Activated naive CD4-positive, alpha-beta T cell treated with anti-CD3 and anti-CD28 coated beads, Interleukin-2, amount 10 ng/mL, durations not matched to agents 7 days and 5 days (primary cell): ENCODE results near the gene KLHL35.
A peak's percentile ranks its signal among the peaks of the same experiment; 100 is the strongest.
"Not testable (repeated sequence)": the region's sequence is repeated elsewhere in the genome, so short reads cannot be mapped to it uniquely, and the experiment has no call there.

ENCODE experiments used
- CTCF ChIA-PET: fragments of 350-600 bp; sonication (Branson Sonifier 250); formaldehyde crosslinking; loops from one replicate; lab custom pipeline; 2021; ENCODE audit warnings: antibody characterized with exemption; lab: Charles Lee
- DNase-seq: peaks from one replicate; pipeline ENCODE4 v3.0.0-alpha.2; 2020
- H3K27ac Mint-ChIP-seq: one replicate; pipeline ENCODE4 v1.8.0; 2021; ENCODE audit warnings: mild to moderate bottlenecking, moderate library complexity, mixed read lengths
- H3K27me3 Mint-ChIP-seq: one replicate; pipeline ENCODE4 v1.8.0; 2021; ENCODE audit warnings: mild to moderate bottlenecking, mixed read lengths
- H3K36me3 Mint-ChIP-seq: one replicate; pipeline ENCODE4 v1.8.0; 2021; ENCODE audit warnings: mixed read lengths
- H3K4me1 Mint-ChIP-seq: one replicate; pipeline ENCODE4 v1.8.0; 2021; ENCODE audit warnings: mixed read lengths
- H3K4me3 Mint-ChIP-seq: one replicate; pipeline ENCODE4 v1.8.0; 2021; ENCODE audit warnings: mild to moderate bottlenecking, moderate library complexity, mixed read lengths
- H3K9me3 Mint-ChIP-seq: one replicate; pipeline ENCODE4 v1.8.0; 2021; ENCODE audit warnings: mixed read lengths

Gene KLHL35

GRCh38 chr11:75394085-75394840, 38.7 kb downstream of the KLHL35 start:
- H3K4me3 Mint-ChIP-seq: no peak overlapping the region
- no peaks in the 10 kb centered on the region for H3K9me3 Mint-ChIP-seq
- peaks cover 42% of the 10 kb centered on the region for H3K27me3 Mint-ChIP-seq
- H3K36me3 Mint-ChIP-seq: no peaks in the 10 kb centered on the region
- CTCF ChIA-PET: interaction anchor here (1.5 kb wide), 1 partner anchor 137 kb away, joined by 3 read pairs; no protein-coding TSS in a partner anchor
- H3K4me1 Mint-ChIP-seq: peaks cover 10% of the 10 kb centered on the region
- DNase-seq: no peak
- H3K27ac Mint-ChIP-seq: no peak overlapping the region

GRCh38 chr11:75389925-75390324, 43.1 kb downstream of the KLHL35 start:
- Mint-ChIP-seq H3K27ac (no peak overlapping the region), H3K4me1 (no peaks in the 10 kb centered on the region), H3K27me3 (peaks cover 34% of the 10 kb centered on the region), H3K36me3 (no peaks in the 10 kb centered on the region), H3K9me3 (no peaks in the 10 kb centered on the region), H3K4me3 (no peak overlapping the region)
- no peak for DNase-seq
- CTCF ChIA-PET: interaction anchor here (0.6 to 12.9 kb wide), 8 partner anchors 55 to 188 kb away, joined by 3 to 389 read pairs (median 8); no protein-coding TSS in a partner anchor

GRCh38 chr11:75389276-75389605, 43.8 kb downstream of the KLHL35 start:
- Mint-ChIP-seq H3K9me3 (no peaks in the 10 kb centered on the region), H3K4me3 (no peak overlapping the region), H3K36me3 (no peaks in the 10 kb centered on the region), H3K27ac (no peak overlapping the region), H3K4me1 (peaks cover 6% of the 10 kb centered on the region), H3K27me3 (peaks cover 31% of the 10 kb centered on the region)
- CTCF ChIA-PET: interaction anchor here (0.7 to 12.9 kb wide), 11 partner anchors 17 to 185 kb away, joined by 3 to 389 read pairs (median 5); no protein-coding TSS in a partner anchor
- DNase-seq: no peak

GRCh38 chr11:75388386-75389275, 44.4 kb downstream of the KLHL35 start:
- Mint-ChIP-seq H3K9me3 (no peaks in the 10 kb centered on the region), H3K4me1 (peaks cover 12% of the 10 kb centered on the region), H3K4me3 (no peak overlapping the region), H3K27ac (no peak overlapping the region), H3K36me3 (no peaks in the 10 kb centered on the region), H3K27me3 (peaks cover 29% of the 10 kb centered on the region)
- CTCF ChIA-PET: interaction anchor here (0.7 to 12.9 kb wide), 26 partner anchors 9 to 208 kb away, joined by 3 to 389 read pairs (median 5); no protein-coding TSS in a partner anchor
- peak; percentile 82 for DNase-seq

GRCh38 chr11:75387736-75388294, 45.2 kb downstream of the KLHL35 start:
- H3K27me3 Mint-ChIP-seq: peaks cover 29% of the 10 kb centered on the region
- no peaks in the 10 kb centered on the region for H3K9me3 Mint-ChIP-seq
- H3K4me1 Mint-ChIP-seq: peaks cover 19% of the 10 kb centered on the region
- H3K4me3 Mint-ChIP-seq: no peak overlapping the region
- DNase-seq: no peak
- CTCF ChIA-PET: interaction anchor here (0.7 to 12.9 kb wide), 21 partner anchors 9 to 209 kb away, joined by 3 to 389 read pairs (median 5); no protein-coding TSS in a partner anchor
- H3K27ac Mint-ChIP-seq: no peak overlapping the region
- no peaks in the 10 kb centered on the region for H3K36me3 Mint-ChIP-seq

GRCh38 chr11:75386942-75387630, 45.9 kb downstream of the KLHL35 start:
- Mint-ChIP-seq H3K27ac (no peak overlapping the region), H3K9me3 (no peaks in the 10 kb centered on the region), H3K27me3 (peaks cover 29% of the 10 kb centered on the region), H3K36me3 (no peaks in the 10 kb centered on the region), H3K4me3 (no peak overlapping the region), H3K4me1 (peaks cover 21% of the 10 kb centered on the region)
- DNase-seq: no peak
- CTCF ChIA-PET: interaction anchor here (1.3 to 12.9 kb wide), 11 partner anchors 13 to 145 kb away, joined by 3 to 389 read pairs (median 12); no protein-coding TSS in a partner anchor

- no peaks in the 10 kb centered on the region for H3K9me3 Mint-ChIP-seq
- no peak overlapping the region for H3K4me3 Mint-ChIP-seq
- H3K36me3 Mint-ChIP-seq: no peaks in the 10 kb centered on the region
- DNase-seq: peak; percentile 77
- no peak overlapping the region for H3K27ac Mint-ChIP-seq
- peaks cover 14% of the 10 kb centered on the region for H3K27me3 Mint-ChIP-seq
- H3K4me1 Mint-ChIP-seq: peaks cover 24% of the 10 kb centered on the region
- CTCF ChIA-PET: interaction anchor here (0.7 to 12.9 kb wide), 16 partner anchors 10 to 147 kb away, joined by 3 to 389 read pairs (median 5); no protein-coding TSS in a partner anchor
Measured at GRCh38 chr11:75384438-75385080, 48.4 kb downstream of the KLHL35 start.

GRCh38 chr11:75383246-75383645, 49.8 kb downstream of the KLHL35 start:
- Mint-ChIP-seq H3K4me3 (no peak overlapping the region), H3K36me3 (no peaks in the 10 kb centered on the region), H3K4me1 (peaks cover 24% of the 10 kb centered on the region), H3K27ac (peak overlapping the region; percentile 84), H3K27me3 (peaks cover 14% of the 10 kb centered on the region), H3K9me3 (no peaks in the 10 kb centered on the region)
- DNase-seq: peak; percentile 64
- CTCF ChIA-PET: interaction anchor here (0.6 to 12.9 kb wide), 10 partner anchors 11 to 105 kb away, joined by 3 to 389 read pairs (median 7); no protein-coding TSS in a partner anchor

GRCh38 chr11:75380716-75381420, 52.1 kb downstream of the KLHL35 start:
- CTCF ChIA-PET: interaction anchor here (1.8 to 12.9 kb wide), 4 partner anchors 41 to 110 kb away, joined by 3 to 389 read pairs (median 55); no protein-coding TSS in a partner anchor
- no peak for DNase-seq
- peaks cover 15% of the 10 kb centered on the region for H3K27me3 Mint-ChIP-seq
- H3K4me3 Mint-ChIP-seq: no peak overlapping the region
- H3K4me1 Mint-ChIP-seq: peaks cover 24% of the 10 kb centered on the region
- no peak overlapping the region for H3K27ac Mint-ChIP-seq
- H3K36me3 Mint-ChIP-seq: no peaks in the 10 kb centered on the region
- no peaks in the 10 kb centered on the region for H3K9me3 Mint-ChIP-seq

GRCh38 chr11:75380245-75380644, 52.8 kb downstream of the KLHL35 start:
- H3K36me3 Mint-ChIP-seq: no peaks in the 10 kb centered on the region
- peaks cover 24% of the 10 kb centered on the region for H3K4me1 Mint-ChIP-seq
- DNase-seq: no peak
- H3K27me3 Mint-ChIP-seq: peaks cover 19% of the 10 kb centered on the region
- H3K27ac Mint-ChIP-seq: no peak overlapping the region
- no peaks in the 10 kb centered on the region for H3K9me3 Mint-ChIP-seq
- CTCF ChIA-PET: interaction anchor here (1.8 to 12.9 kb wide), 4 partner anchors 40 to 109 kb away, joined by 3 to 389 read pairs (median 55); no protein-coding TSS in a partner anchor
- no peak overlapping the region for H3K4me3 Mint-ChIP-seq

- H3K36me3 Mint-ChIP-seq, H3K4me3 Mint-ChIP-seq, H3K27ac Mint-ChIP-seq, DNase-seq, H3K9me3 Mint-ChIP-seq: not testable (repeated sequence)
- Mint-ChIP-seq H3K4me1 (peaks cover 13% of the 10 kb centered on the region), H3K27me3 (peaks cover 15% of the 10 kb centered on the region)
- CTCF ChIA-PET: interaction anchor here (12.9 kb wide), 1 partner anchor 100 kb away, joined by 389 read pairs; no protein-coding TSS in a partner anchor
Measured at GRCh38 chr11:75378776-75379175, 54.2 kb downstream of the KLHL35 start.

GRCh38 chr11:75376175-75376574, 56.8 kb downstream of the KLHL35 start:
- Mint-ChIP-seq H3K27me3 (peaks cover 26% of the 10 kb centered on the region), H3K36me3 (no peaks in the 10 kb centered on the region), H3K4me3 (no peak overlapping the region), H3K4me1 (peaks cover 6% of the 10 kb centered on the region), H3K27ac (no peak overlapping the region), H3K9me3 (no peaks in the 10 kb centered on the region)
- CTCF ChIA-PET: no interaction called here
- no peak for DNase-seq
